Measurements from ENCODE around the gene KLHL22.

The KLHL22 gene

GRCh38 chr22:20439556-20439927 is 56.1 kb downstream of the KLHL22 start:
- Histone ChIP-seq H3K4me1 (ENCODE audit: insufficient read depth, low read length, severe bottlenecking) (no peaks in the 10 kb centered on the region), H3K4me3 (ENCODE audit: low read depth, low read length, poor library complexity, severe bottlenecking) (no peak overlapping the region), H3K79me2 (ENCODE audit: insufficient read depth, low read length) (no peaks in the 10 kb centered on the region), H3K9me2 (ENCODE audit: low read depth, low read length) (no peaks in the 10 kb centered on the region), H4K20me1 (ENCODE audit: insufficient read depth, low read length) (no peaks in the 10 kb centered on the region), H2AFZ (ENCODE audit: low read length) (no peak overlapping the region), H3F3A (ENCODE audit: insufficient read depth, low read length) (no peaks in the 10 kb centered on the region), H3K27ac (ENCODE audit: low read depth, low read length, poor library complexity, severe bottlenecking) (no peak overlapping the region), H3K27me3 (ENCODE audit: insufficient read depth, low read length) (no peaks in the 10 kb centered on the region), H3K36me3 (ENCODE audit: insufficient read depth, low read length) (0 out of 2 replicates have a peak, but pooled peaks cover 7% of the 10 kb centered on the region), H3K9me3 (ENCODE audit: low read length) (no peaks in the 10 kb centered on the region), H3K4me2 (ENCODE audit: low read length) (no peak overlapping the region), H3K9ac (ENCODE audit: low read length) (no peak overlapping the region)
- TF ChIP-seq CTCF (IDR thresholded peaks at IDR 0.05; ENCODE audit: low read length) (no peak), EZH2 (IDR thresholded peaks at IDR 0.05; ENCODE audit: borderline replicate concordance, low read length) (no peak)

GRCh38 chr22:20438678-20439492 is 56.7 kb downstream of the KLHL22 start:
- Histone ChIP-seq H3K9me3 (ENCODE audit: low read length) (no peaks in the 10 kb centered on the region), H3K79me2 (ENCODE audit: insufficient read depth, low read length) (no peaks in the 10 kb centered on the region), H3K9ac (ENCODE audit: low read length) (no peak overlapping the region), H3K9me2 (ENCODE audit: low read depth, low read length) (no peaks in the 10 kb centered on the region), H3K27me3 (ENCODE audit: insufficient read depth, low read length) (no peaks in the 10 kb centered on the region), H3K4me1 (ENCODE audit: insufficient read depth, low read length, severe bottlenecking) (no peaks in the 10 kb centered on the region), H3F3A (ENCODE audit: insufficient read depth, low read length) (no peaks in the 10 kb centered on the region), H3K36me3 (ENCODE audit: insufficient read depth, low read length) (0 out of 2 replicates have a peak, but pooled peaks cover 7% of the 10 kb centered on the region), H3K4me3 (ENCODE audit: low read depth, low read length, poor library complexity, severe bottlenecking) (no peak overlapping the region), H4K20me1 (ENCODE audit: insufficient read depth, low read length) (no peaks in the 10 kb centered on the region), H3K27ac (ENCODE audit: low read depth, low read length, poor library complexity, severe bottlenecking) (no peak overlapping the region), H2AFZ (ENCODE audit: low read length) (no peak overlapping the region), H3K4me2 (ENCODE audit: low read length) (no peak overlapping the region)
- TF ChIP-seq CTCF (IDR thresholded peaks at IDR 0.05; ENCODE audit: low read length) (no peak), EZH2 (IDR thresholded peaks at IDR 0.05; ENCODE audit: borderline replicate concordance, low read length) (no peak)

DNA sequence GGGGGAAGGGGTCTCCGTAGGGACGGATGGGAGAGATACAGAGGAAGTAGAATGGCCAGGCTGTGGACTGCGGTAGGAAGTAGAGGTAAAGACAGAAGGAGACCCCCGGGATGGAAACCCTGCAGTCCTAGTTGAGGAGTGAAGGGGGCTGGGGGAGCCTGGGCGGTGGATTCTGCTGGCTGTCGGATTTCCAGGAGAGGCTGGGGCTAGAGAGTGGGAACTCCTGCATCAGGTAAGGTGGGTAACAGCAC is 57.2 kb downstream of the KLHL22 start:
- Histone ChIP-seq H3K27ac (ENCODE audit: low read depth, low read length, poor library complexity, severe bottlenecking) (no peak overlapping the region), H3K9me2 (ENCODE audit: low read depth, low read length) (no peaks in the 10 kb centered on the region), H3K79me2 (ENCODE audit: insufficient read depth, low read length) (no peaks in the 10 kb centered on the region), H3F3A (ENCODE audit: insufficient read depth, low read length) (no peaks in the 10 kb centered on the region), H3K9me3 (ENCODE audit: low read length) (no peaks in the 10 kb centered on the region), H3K4me2 (ENCODE audit: low read length) (no peak overlapping the region), H2AFZ (ENCODE audit: low read length) (no peak overlapping the region), H4K20me1 (ENCODE audit: insufficient read depth, low read length) (no peaks in the 10 kb centered on the region), H3K4me1 (ENCODE audit: insufficient read depth, low read length, severe bottlenecking) (no peaks in the 10 kb centered on the region), H3K36me3 (ENCODE audit: insufficient read depth, low read length) (0 out of 2 replicates have a peak, but pooled peaks cover 7% of the 10 kb centered on the region), H3K4me3 (ENCODE audit: low read depth, low read length, poor library complexity, severe bottlenecking) (no peak overlapping the region), H3K9ac (ENCODE audit: low read length) (no peak overlapping the region), H3K27me3 (ENCODE audit: insufficient read depth, low read length) (no peaks in the 10 kb centered on the region)
- TF ChIP-seq EZH2 (IDR thresholded peaks at IDR 0.05; ENCODE audit: borderline replicate concordance, low read length) (no peak), CTCF (IDR thresholded peaks at IDR 0.05; ENCODE audit: low read length) (no peak)

All from OCI-LY1 (cell line).